Measurements from ENCODE around the gene DECR2. TPM values are rescaled to one million over a fixed set of nuclear protein-coding genes. Genes with fewer than 3 reads are reported as not detected.

DECR2 gene
- total and polyA plus RNA-seq, 9 of the 15 experiments (the other 6 are each of a cell fraction or from before 2014, with no cell fraction given) = 1.0 to 31.9 (median 10.3) TPM

GRCh38 chr16:405548-406506 lies 4.1 kb downstream of the DECR2 start:
- whole genome bisulfite sequencing (ENCODE audit: insufficient coverage, low coverage, missing lambda C conversion rate) = 29% methylated on average over 24 of the region's 27 CpGs
- Histone ChIP-seq H3K9me1 (ENCODE audit: control insufficient read depth, insufficient read depth, low read length) (no peaks in the 10 kb centered on the region), H3K27me3 (ENCODE audit: control insufficient read depth in 2 of 2, insufficient read depth in 2 of 2, low read length in 2 of 2) (no peaks in the 10 kb centered on the region), H3K36me3 (ENCODE audit: control insufficient read depth, insufficient read depth, low read length) (peaks cover 3% of the 10 kb centered on the region; the same call in 1 of the 3 replicates), H3K4me3 (no peak overlapping the region), H3K27ac (ENCODE audit: extremely low read depth, low read depth, low read length) (peak overlapping the region; percentile 52), H4K20me1 (replicated peaks; ENCODE audit: control insufficient read depth, insufficient read depth, low read length) (no peaks in the 10 kb centered on the region), H3K9me3 (replicated peaks; ENCODE audit: control insufficient read depth, insufficient read depth, low read depth, low read length) (no peaks in the 10 kb centered on the region), H3K4me1 (replicated peaks in 1 of 2; ENCODE audit: control insufficient read depth in 2 of 2, insufficient read depth in 2 of 2, low read length in 2 of 2) (peaks cover 15 to 47% of the 10 kb centered on the region in 2 experiments), H2AFZ (ENCODE audit: low read depth, low read length) (peak overlapping the region; percentile 84), H3K9ac (ENCODE audit: insufficient read depth in 1 of 2, low read depth in 2 of 2, low read length in 2 of 2) (peak overlapping the region; percentile 51 to 89), H3K4me2 (ENCODE audit: insufficient read depth, low read length) (peak overlapping the region; percentile 49), H3K79me2 (ENCODE audit: control insufficient read depth, insufficient read depth, low read length) (peaks cover 11% of the 10 kb centered on the region; the same call in 2 of the 3 replicates)
- DNase-seq (ENCODE audit: extremely low read depth in 1 of 4, low spot score in 3 of 4) = peak in 3 of 4 experiments; percentile 48 to 73 (median 49)
- ChIA-PET CTCF (ENCODE audit: low intra/inter-chr PET ratio) (no interaction called here), POLR2A (interaction anchor here (0.5 to 1.0 kb wide), 5 partner anchors 11 to 343 kb away, joined by 3 to 5 read pairs (median 3); no protein-coding TSS in a partner anchor)
- FAIRE-seq = peak; percentile 79
- ATAC-seq = no peak
- BruUV-seq (replicated peaks) = no TSS peak
- in situ Hi-C loops (cut with MboI) (no loop called here), intact Hi-C loops (cut with micrococcal nuclease) (no loop called here)
- peak; percentile 15; the same call in 1 of the 2 replicates for TF ChIP-seq NCOA1 (IDR thresholded peaks at IDR 0.05; ENCODE audit: low read depth)
- peak; percentile 48; the same call in 1 of the 2 replicates for TF ChIP-seq TEAD4 (IDR thresholded peaks at IDR 0.05; ENCODE audit: low read length)
- TF ChIP-seq TEAD4 (CRISPR knock-in tag; IDR thresholded peaks at IDR 0.05; ENCODE audit: borderline replicate concordance) = no peak
- TF ChIP-seq SAP30 (IDR thresholded peaks at IDR 0.05; ENCODE audit: borderline replicate concordance, insufficient read depth, low read depth, low read length, poor library complexity, severe bottlenecking) = peak; percentile 39
- TF ChIP-seq TBL1XR1 (IDR thresholded peaks at IDR 0.05; ENCODE audit: low read length in 2 of 2) = peak in 1 of 2 experiments; percentile 31; a peak in 1 of 4 replicates
- TF ChIP-seq STAG1 (CRISPR knock-in tag; IDR thresholded peaks at IDR 0.05; ENCODE audit: borderline replicate concordance) = 0 out of 2 replicates have a peak, but pooled peaks have one; percentile 17
- no peak for TF ChIP-seq ZNF133 (CRISPR knock-in tag; IDR thresholded peaks at IDR 0.05)
- TF ChIP-seq NRF1 (conservative IDR thresholded peaks at IDR 0.05 in 1 of 2, IDR thresholded peaks at IDR 0.05 in 1 of 2) = 0 out of 4 replicates have a peak, but pooled peaks of 1 of the 2 experiments have one; percentile 6
- TF ChIP-seq CC2D1A (IDR thresholded peaks at IDR 0.05) = no peak
- no peak for TF ChIP-seq ZNF609 (CRISPR knock-in tag; IDR thresholded peaks at IDR 0.05; ENCODE audit: borderline replicate concordance)
- no peak for TF ChIP-seq HEY1 (CRISPR knock-in tag; IDR thresholded peaks at IDR 0.05; ENCODE audit: borderline replicate concordance)
- TF ChIP-seq CXXC5 (CRISPR knock-in tag; IDR thresholded peaks at IDR 0.05) = peak; percentile 75
- no peak for TF ChIP-seq HES1 (IDR thresholded peaks at IDR 0.05; ENCODE audit: low read depth)
- no peak for TF ChIP-seq ZNF511 (CRISPR knock-in tag; IDR thresholded peaks at IDR 0.05)

All from K562 (cell line).